GM12878 (cell line): ENCODE results near the gene HMGB1. TPM values are rescaled to one million over a fixed set of nuclear protein-coding genes. Genes with fewer than 3 reads are reported as not detected.

Source experiments
- ATAC-seq: fragments of 200-7000 bp; cut with Tn5 transposase; 3 replicates; pipeline ENCODE4 v1.9.1; 2020; ENCODE audit warnings: mild to moderate bottlenecking, moderate library complexity
- BruUV-seq: library from RNA; stranded (reverse); fragments of 400-500 nt; replicated peaks from 2 replicates; lab custom pipeline; 2021; lab: Mats Ljungman, UMichigan
- CTCF ChIA-PET: fragments of 300-600 bp; sonication (Branson Sonifier 250); formaldehyde crosslinking; extraction: SDS; loops from one replicate; lab custom pipeline; 2021; ENCODE audit warnings: inconsistent platforms; lab: Yijun Ruan, JAX
- POLR2A ChIA-PET: fragments of 350-600 bp; formaldehyde crosslinking; extraction: SDS; loops from one replicate; lab custom pipeline; 2021; ENCODE audit warnings: inconsistent platforms; lab: Charles Lee
- RAD21 ChIA-PET: fragments of 300-600 bp; sonication (Branson Sonifier 250); formaldehyde crosslinking; loops from one replicate; lab custom pipeline; 2023; ENCODE audit warnings: antibody characterized with exemption; ENCODE audit not compliant: unreplicated experiment; lab: Charles Lee
- SMC1A ChIA-PET: fragments of 300-600 bp; sonication (Branson Sonifier 250); formaldehyde crosslinking; loops from one replicate; lab custom pipeline; 2023; ENCODE audit not compliant: unreplicated experiment, uncharacterized antibody; lab: Charles Lee
- DNase-seq: peaks from one replicate; pipeline ENCODE4 v3.0.0-alpha.2; 2011; ENCODE audit warnings: low read depth, low spot score
- FAIRE-seq: peaks from 3 replicates; lab custom pipeline; 2011; peaks lifted over from hg19 to GRCh38; lab: Jason Lieb, UNC
- H2AFZ ChIP-seq: 2 replicates; pipeline ENCODE4 v1.6.0; 2011; ENCODE audit warnings: low read depth, low read length, control low read depth; ENCODE audit not compliant: control insufficient read depth
- H3K27ac ChIP-seq: 2 replicates; pipeline ENCODE4 v1.5.1; 2011; ENCODE audit warnings: control low read depth; ENCODE audit not compliant: control insufficient read depth, insufficient read depth
- H3K27me3 ChIP-seq, 2 experiments: replicated peaks in 1 of 2; 2 replicates each; pipeline versions ENCODE4 v1.6.0 to v1.6.1; 2011; ENCODE audit warnings: low read length in 1 of 2; ENCODE audit not compliant: control insufficient read depth in 2 of 2, insufficient read depth in 2 of 2
- H3K36me3 ChIP-seq, 2 experiments: 2 replicates each; pipeline ENCODE4 v1.5.1; 2011; ENCODE audit warnings: low read length in 1 of 2; ENCODE audit not compliant: control insufficient read depth in 2 of 2, insufficient read depth in 2 of 2
- H3K4me1 ChIP-seq: 2 replicates; pipeline ENCODE4 v1.6.1; 2011; ENCODE audit warnings: mild to moderate bottlenecking, low read length, moderate library complexity, mixed read lengths; ENCODE audit not compliant: control insufficient read depth, insufficient read depth
- H3K4me2 ChIP-seq: 2 replicates; pipeline ENCODE4 v1.6.0; 2011; ENCODE audit warnings: control low read depth; ENCODE audit not compliant: control insufficient read depth, insufficient read depth
- H3K4me3 ChIP-seq: fragments of 200-600 bp; sonication (generic); 2 replicates; pipeline ENCODE4 v1.5.1; 2016
- H3K79me2 ChIP-seq: 2 replicates; pipeline ENCODE4 v1.6.0; 2011; ENCODE audit warnings: low read length; ENCODE audit not compliant: control insufficient read depth, insufficient read depth
- H3K9ac ChIP-seq: 2 replicates; pipeline ENCODE4 v1.8.0; 2011; ENCODE audit warnings: low read length, control low read depth, mixed read lengths; ENCODE audit not compliant: control insufficient read depth, insufficient read depth
- H3K9me3 ChIP-seq: replicated peaks from 3 replicates; pipeline ENCODE4 v1.5.1; 2011; ENCODE audit warnings: mild to moderate bottlenecking, low read length; ENCODE audit not compliant: control insufficient read depth, insufficient read depth
- H4K20me1 ChIP-seq: 2 replicates; pipeline ENCODE4 v1.6.0; 2011; ENCODE audit not compliant: control insufficient read depth, insufficient read depth
- JUND ChIP-seq: IDR thresholded peaks from 2 replicates; pipeline ENCODE4 v1.6.1; 2012; ENCODE audit warnings: low read depth, mild to moderate bottlenecking, low read length, improper control_type of control experiment, moderate library complexity
- KLF5 ChIP-seq: fragments of 450-650 bp; IDR thresholded peaks from 2 replicates; pipeline ENCODE4 v1.6.1; 2014; ENCODE audit warnings: mild to moderate bottlenecking; ENCODE audit not compliant: partially characterized antibody
- MEF2A ChIP-seq: IDR thresholded peaks from 2 replicates; pipeline ENCODE4 v1.6.1; 2011; ENCODE audit warnings: low read depth, mild to moderate bottlenecking, low read length, moderate library complexity; ENCODE audit not compliant: insufficient read depth
- MTA3 ChIP-seq: IDR thresholded peaks from 2 replicates; pipeline ENCODE4 v1.6.1; 2012; ENCODE audit warnings: low read length, inconsistent platforms, borderline replicate concordance
- MYC ChIP-seq: IDR thresholded peaks from 2 replicates; pipeline ENCODE4 v1.6.1; 2011; ENCODE audit warnings: mild to moderate bottlenecking, low read length, moderate library complexity, inconsistent platforms; ENCODE audit not compliant: insufficient read depth, insufficient replicate concordance, insufficient read length, severe bottlenecking
- NFIC ChIP-seq: IDR thresholded peaks from 2 replicates; pipeline ENCODE4 v1.6.1; 2012; ENCODE audit warnings: low read depth, mild to moderate bottlenecking, inconsistent platforms, low read length, moderate library complexity
- POLR2AphosphoS5 ChIP-seq: IDR thresholded peaks from 2 replicates; pipeline ENCODE4 v1.6.1; 2011; ENCODE audit warnings: mild to moderate bottlenecking, low read length, inconsistent platforms
- SREBF1 ChIP-seq: IDR thresholded peaks from 2 replicates; pipeline ENCODE4 v1.6.1; 2012; ENCODE audit warnings: mild to moderate bottlenecking, low read length
- TAF1 ChIP-seq: IDR thresholded peaks from 2 replicates; pipeline ENCODE4 v1.6.1; 2011; ENCODE audit warnings: mild to moderate bottlenecking, low read depth, low read length, borderline replicate concordance
- YY1 ChIP-seq: IDR thresholded peaks from 2 replicates; pipeline ENCODE4 v1.6.1; 2011; ENCODE audit warnings: low read depth, mild to moderate bottlenecking, low read length
- ZNF24 ChIP-seq: fragments of 450-650 bp; IDR thresholded peaks from 2 replicates; pipeline ENCODE4 v1.6.1; 2017; ENCODE audit warnings: antibody characterized with exemption, mild to moderate bottlenecking
- ZNF384 ChIP-seq: IDR thresholded peaks from 2 replicates; pipeline ENCODE4 v1.6.1; 2012; ENCODE audit warnings: low read depth, mild to moderate bottlenecking, low read length, improper control_type of control experiment, borderline replicate concordance
- WGBS: methylation state at CpG from one replicate; pipeline ENCODE4 v1.1.6; 2016; ENCODE audit warnings: low lambda C conversion rate; ENCODE audit not compliant: insufficient replicate concordance, insufficient coverage; ENCODE audit errors: missing lambda C conversion rate; 5-methylcytosine and 5-hydroxymethylcytosine counted together
- in situ Hi-C: fragments of 300-500 bp; cut with MboI; formaldehyde crosslinking; loops from 9 replicates; pipeline ENCODE4 v1.14.3; 2018; ENCODE audit warnings: mixed read lengths
- intact Hi-C: fragments of 100-400 bp; cut with micrococcal nuclease; formaldehyde crosslinking; loops from one replicate; pipeline ENCODE4 v1.14.2; 2022; ENCODE audit not compliant: unreplicated experiment
- polyA plus RNA-seq, 11 experiments: library from polyadenylated mRNA; depleted of rRNA in 4 of 11; unstranded in 6 of 11; stranded (reverse) in 5 of 11; fragments of >200 nt; fragmentation: Nextera tagmentation in 4 of 11; fragmentation: Illumina TruSeq in 1 of 11; extraction: Ambion mirVana in 4 of 11; extraction: Trizol in 1 of 11; gene quantifications; 1 replicate in 1 of 11; 2 replicates in 10 of 11; pipeline versions ENCODE4 v1.2.1 to v1.2.3, GENCODE V29; 2011 to 2016; ENCODE audit warnings: inconsistent platforms in 2 of 11, missing spikeins in 2 of 11, low read depth in 1 of 11
- total RNA-seq, 4 experiments: library from RNA; depleted of rRNA in 3 of 4; stranded (reverse); fragments of >200 nt in 3 of 4; fragmentation: Illumina TruSeq in 1 of 4; extraction: Trizol in 1 of 4; gene quantifications; 2 replicates each; pipeline versions ENCODE4 v1.2.1 to v1.2.3, GENCODE V29; 2013 to 2021
- TF ChIP-seq, protein P1 (sequence below): fragments of 450-650 bp; formaldehyde crosslinking; IDR thresholded peaks from 2 replicates; pipeline ENCODE4 v1.4.0; 2020; ENCODE audit warnings: mild to moderate bottlenecking, moderate library complexity
- TF ChIP-seq, protein P2 (sequence below): fragments of 450-650 bp; IDR thresholded peaks from 2 replicates; pipeline ENCODE4 v1.6.1; 2017; ENCODE audit warnings: mild to moderate bottlenecking, low read depth, inconsistent platforms; ENCODE audit not compliant: poor library complexity, severe bottlenecking

Gene HMGB1
- total and polyA plus RNA-seq, 10 of the 15 experiments (the other 5 are each of a cell fraction or from before 2014, with no cell fraction given), result 365 to 2,529 (median 1,396) TPM

DNA sequence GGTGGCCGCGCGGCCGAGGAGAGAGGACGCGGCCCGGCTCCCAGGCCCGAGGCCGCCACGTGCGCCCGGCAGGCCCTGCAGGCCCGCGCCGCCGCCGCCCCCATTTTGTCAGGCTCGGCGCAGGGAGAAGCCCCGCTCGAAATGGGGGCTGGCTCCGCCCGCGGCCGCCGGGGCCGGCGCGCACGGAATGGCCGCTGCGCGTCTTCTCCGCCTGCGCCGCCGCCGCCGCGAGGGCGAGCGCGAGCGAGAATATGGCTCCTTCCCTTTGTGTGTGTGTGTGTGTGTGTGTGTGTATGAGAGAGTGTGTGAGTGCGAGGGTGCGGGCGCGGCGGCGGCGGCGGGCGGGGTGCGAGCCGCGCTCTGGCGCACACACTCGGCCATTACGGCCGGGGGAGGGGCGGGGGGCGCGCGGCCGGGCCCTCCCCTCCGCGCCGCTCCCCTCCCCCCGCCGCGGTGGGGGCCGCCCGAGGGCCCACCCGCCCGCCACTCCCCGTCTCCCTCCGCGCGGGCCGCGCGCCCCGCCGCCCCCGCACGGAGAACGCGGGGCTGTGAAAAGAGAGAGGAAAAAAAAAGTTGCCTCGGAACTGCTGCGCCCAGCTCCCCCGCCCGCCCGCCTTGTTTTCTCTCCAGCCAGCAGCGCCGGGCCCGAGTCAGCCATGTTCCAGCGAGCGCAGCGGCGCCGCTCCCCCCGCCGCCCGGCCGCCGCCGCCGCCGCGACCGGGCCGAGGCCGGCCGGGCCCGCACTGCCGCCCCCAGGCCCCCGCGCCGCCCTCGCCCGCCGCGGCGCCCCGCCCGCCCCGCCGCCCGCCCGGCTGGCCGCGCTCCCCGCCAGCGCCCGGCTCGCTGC is 1.0 kb downstream of the HMGB1 start (continued):
- TF ChIP-seq MYC (peak; percentile 77), TAF1 (peak; percentile 19; the same call in 1 of the 2 replicates), ZNF24 (no peak)
- TF ChIP-seq, protein P1, sequence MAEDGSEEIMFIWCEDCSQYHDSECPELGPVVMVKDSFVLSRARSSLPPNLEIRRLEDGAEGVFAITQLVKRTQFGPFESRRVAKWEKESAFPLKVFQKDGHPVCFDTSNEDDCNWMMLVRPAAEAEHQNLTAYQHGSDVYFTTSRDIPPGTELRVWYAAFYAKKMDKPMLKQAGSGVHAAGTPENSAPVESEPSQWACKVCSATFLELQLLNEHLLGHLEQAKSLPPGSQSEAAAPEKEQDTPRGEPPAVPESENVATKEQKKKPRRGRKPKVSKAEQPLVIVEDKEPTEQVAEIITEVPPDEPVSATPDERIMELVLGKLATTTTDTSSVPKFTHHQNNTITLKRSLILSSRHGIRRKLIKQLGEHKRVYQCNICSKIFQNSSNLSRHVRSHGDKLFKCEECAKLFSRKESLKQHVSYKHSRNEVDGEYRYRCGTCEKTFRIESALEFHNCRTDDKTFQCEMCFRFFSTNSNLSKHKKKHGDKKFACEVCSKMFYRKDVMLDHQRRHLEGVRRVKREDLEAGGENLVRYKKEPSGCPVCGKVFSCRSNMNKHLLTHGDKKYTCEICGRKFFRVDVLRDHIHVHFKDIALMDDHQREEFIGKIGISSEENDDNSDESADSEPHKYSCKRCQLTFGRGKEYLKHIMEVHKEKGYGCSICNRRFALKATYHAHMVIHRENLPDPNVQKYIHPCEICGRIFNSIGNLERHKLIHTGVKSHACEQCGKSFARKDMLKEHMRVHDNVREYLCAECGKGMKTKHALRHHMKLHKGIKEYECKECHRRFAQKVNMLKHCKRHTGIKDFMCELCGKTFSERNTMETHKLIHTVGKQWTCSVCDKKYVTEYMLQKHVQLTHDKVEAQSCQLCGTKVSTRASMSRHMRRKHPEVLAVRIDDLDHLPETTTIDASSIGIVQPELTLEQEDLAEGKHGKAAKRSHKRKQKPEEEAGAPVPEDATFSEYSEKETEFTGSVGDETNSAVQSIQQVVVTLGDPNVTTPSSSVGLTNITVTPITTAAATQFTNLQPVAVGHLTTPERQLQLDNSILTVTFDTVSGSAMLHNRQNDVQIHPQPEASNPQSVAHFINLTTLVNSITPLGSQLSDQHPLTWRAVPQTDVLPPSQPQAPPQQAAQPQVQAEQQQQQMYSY (CRISPR knock-in tag), result 0 out of 2 replicates have a peak, but pooled peaks have one; percentile 24

DNA sequence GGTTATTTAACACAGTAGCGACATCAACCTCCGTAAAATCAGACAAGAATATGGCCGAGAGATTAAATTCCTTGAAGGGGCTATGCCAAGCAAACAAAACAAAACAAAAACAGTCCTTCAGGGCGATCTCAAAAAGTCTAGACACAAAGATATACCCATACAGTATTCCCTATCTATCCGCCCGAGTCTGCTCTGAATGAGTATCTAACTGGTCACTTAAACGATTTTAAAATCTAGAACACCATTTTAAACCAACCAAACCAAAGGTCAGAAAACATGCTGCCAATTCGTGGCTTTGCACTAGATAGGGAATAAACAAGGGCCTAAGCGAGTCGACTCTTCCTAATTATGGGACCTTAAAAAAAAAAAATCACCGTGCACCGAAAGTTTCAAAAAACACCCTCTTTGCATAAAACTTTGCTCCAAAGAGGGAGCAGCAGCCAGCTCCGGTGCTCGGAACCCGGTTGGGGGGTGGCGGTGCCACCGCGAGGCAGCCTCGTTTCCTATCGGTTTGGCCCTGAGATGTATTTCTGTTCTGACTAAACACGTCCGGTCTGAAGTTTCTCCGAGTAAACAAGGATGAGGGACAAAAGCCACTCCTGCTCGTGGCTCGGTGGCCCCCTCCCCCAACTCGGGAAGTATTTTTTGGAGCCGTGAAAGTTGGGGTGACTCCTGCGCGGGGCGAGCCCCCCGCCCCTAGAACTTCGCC is 1.8 kb downstream of the HMGB1 start:
- peak overlapping the region; percentile 72 for H3K4me3 ChIP-seq
- H3K27me3 ChIP-seq, result no peaks in the 10 kb centered on the region
- 0 out of 2 replicates have a peak, but pooled peaks cover 10% of the 10 kb centered on the region for H3K4me1 ChIP-seq
- FAIRE-seq (peak; percentile 38), DNase-seq (no peak), ATAC-seq (peak; percentile 30)
- H3K4me2 ChIP-seq, result peak overlapping the region; percentile 76
- intact Hi-C loops (loop anchor here (1.0 to 5.0 kb wide), 9 partner anchors 17 to 332 kb away; partner anchors contain the start of gene USPL1), in situ Hi-C loops (no loop called here)
- H3K27ac ChIP-seq, result peak overlapping the region; percentile 97
- under 1% methylated on average over 32 of the region's 32 CpGs for WGBS
- SMC1A ChIA-PET, result interaction anchor here (0.9 to 1.0 kb wide), 2 partner anchors 33 to 47 kb away, joined by 3 read pairs; no protein-coding TSS in a partner anchor
- no peaks in the 10 kb centered on the region for H3K9me3 ChIP-seq
- no peaks in the 10 kb centered on the region for H4K20me1 ChIP-seq
- RAD21 ChIA-PET, result interaction anchor here (1.0 to 1.4 kb wide), 2 partner anchors 19 to 89 kb away, joined by 4 to 5 read pairs; no protein-coding TSS in a partner anchor
- BruUV-seq, result no TSS peak
- peaks cover 36% of the 10 kb centered on the region for H3K79me2 ChIP-seq
- POLR2A ChIA-PET, result interaction anchor here (2.8 kb wide), 1 partner anchor 21 kb away, joined by 12 read pairs; no protein-coding TSS in a partner anchor
- peaks cover 0 to 2% of the 10 kb centered on the region in 2 experiments; a peak in 2 of 4 replicates for H3K36me3 ChIP-seq
- H3K9ac ChIP-seq, result peak overlapping the region; percentile 93
- no peak overlapping the region; the same call in 1 of the 2 replicates for H2AFZ ChIP-seq
- CTCF ChIA-PET, result no interaction called here
- TF ChIP-seq KLF5 (peak; percentile 45), MTA3 (peak; percentile 37; the same call in 1 of the 2 replicates), YY1 (no peak), MEF2A (0 out of 2 replicates have a peak, but pooled peaks have one; percentile 56), ZNF384 (peak; percentile 44; the same call in 1 of the 2 replicates), NFIC (peak; percentile 64), SREBF1 (no peak), JUND (peak; percentile 35; the same call in 1 of the 2 replicates), POLR2AphosphoS5 (peak; percentile 91)
- TF ChIP-seq, protein P2, sequence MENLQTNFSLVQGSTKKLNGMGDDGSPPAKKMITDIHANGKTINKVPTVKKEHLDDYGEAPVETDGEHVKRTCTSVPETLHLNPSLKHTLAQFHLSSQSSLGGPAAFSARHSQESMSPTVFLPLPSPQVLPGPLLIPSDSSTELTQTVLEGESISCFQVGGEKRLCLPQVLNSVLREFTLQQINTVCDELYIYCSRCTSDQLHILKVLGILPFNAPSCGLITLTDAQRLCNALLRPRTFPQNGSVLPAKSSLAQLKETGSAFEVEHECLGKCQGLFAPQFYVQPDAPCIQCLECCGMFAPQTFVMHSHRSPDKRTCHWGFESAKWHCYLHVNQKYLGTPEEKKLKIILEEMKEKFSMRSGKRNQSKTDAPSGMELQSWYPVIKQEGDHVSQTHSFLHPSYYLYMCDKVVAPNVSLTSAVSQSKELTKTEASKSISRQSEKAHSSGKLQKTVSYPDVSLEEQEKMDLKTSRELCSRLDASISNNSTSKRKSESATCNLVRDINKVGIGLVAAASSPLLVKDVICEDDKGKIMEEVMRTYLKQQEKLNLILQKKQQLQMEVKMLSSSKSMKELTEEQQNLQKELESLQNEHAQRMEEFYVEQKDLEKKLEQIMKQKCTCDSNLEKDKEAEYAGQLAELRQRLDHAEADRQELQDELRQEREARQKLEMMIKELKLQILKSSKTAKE, result peak; percentile 24
